ENCODE results near the gene FIG4.

DNA sequence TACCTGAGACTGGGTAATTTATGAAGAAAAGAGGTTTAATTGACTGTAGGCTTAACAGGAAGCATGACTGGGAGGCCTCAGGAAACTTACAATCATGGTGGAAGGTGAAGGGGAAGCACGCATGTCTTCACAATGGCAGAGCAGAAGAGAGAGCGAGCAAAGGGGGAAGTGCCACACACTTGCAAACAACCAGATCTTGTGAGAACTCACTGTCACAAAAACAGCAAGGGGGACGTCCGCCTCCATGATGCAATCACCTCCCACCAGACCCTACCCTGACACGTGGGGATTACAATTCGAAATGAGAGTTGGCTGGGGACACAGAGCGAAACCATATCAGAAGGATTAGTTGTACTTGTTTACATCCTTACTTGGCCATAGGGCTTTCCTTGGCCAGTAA is 49.7 kb downstream of the FIG4 start:
- TF ChIP-seq CTCF (IDR thresholded peaks at IDR 0.05) (no peak), JUN (IDR thresholded peaks at IDR 0.05) (no peak), POLR2A (IDR thresholded peaks at IDR 0.05; ENCODE audit: low read length) (no peak), MAFK (IDR thresholded peaks at IDR 0.05; ENCODE audit: partially characterized antibody) (no peak), ZC3H11A (IDR thresholded peaks at IDR 0.05) (no peak), RNF2 (IDR thresholded peaks at IDR 0.05; ENCODE audit: borderline replicate concordance, low read depth) (no peak), BHLHE40 (IDR thresholded peaks at IDR 0.05; ENCODE audit: low read depth, low read length) (no peak), JUNB (IDR thresholded peaks at IDR 0.05) (no peak)
- TF ChIP-seq, protein P1, sequence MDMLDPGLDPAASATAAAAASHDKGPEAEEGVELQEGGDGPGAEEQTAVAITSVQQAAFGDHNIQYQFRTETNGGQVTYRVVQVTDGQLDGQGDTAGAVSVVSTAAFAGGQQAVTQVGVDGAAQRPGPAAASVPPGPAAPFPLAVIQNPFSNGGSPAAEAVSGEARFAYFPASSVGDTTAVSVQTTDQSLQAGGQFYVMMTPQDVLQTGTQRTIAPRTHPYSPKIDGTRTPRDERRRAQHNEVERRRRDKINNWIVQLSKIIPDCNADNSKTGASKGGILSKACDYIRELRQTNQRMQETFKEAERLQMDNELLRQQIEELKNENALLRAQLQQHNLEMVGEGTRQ (IDR thresholded peaks at IDR 0.05) = no peak

Measured in A549 (cell line).